Cardiac muscle cell (in vitro differentiated cells and primary cell): Measurements from ENCODE around the gene POU6F2. TPM values are rescaled to one million over a fixed set of nuclear protein-coding genes. Genes with fewer than 3 reads are reported as not detected.

Experiments used
- DNase-seq, 2 donors: peaks; one replicate each; pipeline versions ENCODE4 v3.0.0 to v3.0.0-alpha.2; 2010 to 2017; ENCODE audit warnings: low read depth in 1 of 2, low spot score in 1 of 2
- H3K27ac ChIP-seq: fragments of 200-600 bp; sonication (generic); 2 replicates; pipeline ENCODE4 v1.5.1; 2016
- H3K27me3 ChIP-seq: fragments of 200-600 bp; sonication (generic); 2 replicates; pipeline ENCODE4 v1.6.0; 2016; ENCODE audit warnings: control low read depth
- H3K36me3 ChIP-seq: fragments of 200-600 bp; sonication (generic); 2 replicates; pipeline ENCODE4 v1.5.1; 2016; ENCODE audit warnings: control low read depth
- H3K4me1 ChIP-seq: fragments of 200-600 bp; sonication (generic); 2 replicates; pipeline ENCODE4 v1.8.1; 2017; ENCODE audit warnings: low read depth, mild to moderate bottlenecking, mixed run types
- H3K4me3 ChIP-seq: fragments of 200-600 bp; sonication (generic); 2 replicates; pipeline ENCODE4 v1.5.1; 2016; ENCODE audit warnings: mild to moderate bottlenecking
- H3K9me3 ChIP-seq: fragments of 200-600 bp; sonication (generic); 2 replicates; pipeline ENCODE4 v1.5.1; 2017; ENCODE audit warnings: low read depth, mild to moderate bottlenecking, control low read depth
- CTCF ChIP-seq: IDR thresholded peaks from 2 replicates; pipeline ENCODE4 v1.5.1; 2012; ENCODE audit warnings: low read depth, mild to moderate bottlenecking, low read length
- polyA plus RNA-seq: library from polyadenylated mRNA; unstranded; fragments of >200 nt; fragmentation: Nextera tagmentation; extraction: Ambion mirVana; gene quantifications from 2 replicates; pipeline ENCODE4 v1.2.1, GENCODE V29; 2016
- total RNA-seq: library from RNA; depleted of rRNA; stranded (reverse); fragments of >200 nt; gene quantifications from 2 replicates; pipeline ENCODE4 v1.2.3, GENCODE V29; 2016

The POU6F2 gene
- total and polyA plus RNA-seq, 2 experiments from 2014 or later = 1.7 to 3.6 TPM

- no peak for TF ChIP-seq CTCF
- Histone ChIP-seq H3K27ac (no peak overlapping the region), H3K4me3 (no peak overlapping the region), H3K27me3 (no peaks in the 10 kb centered on the region), H3K9me3 (no peaks in the 10 kb centered on the region), H3K4me1 (no peaks in the 10 kb centered on the region), H3K36me3 (no peaks in the 10 kb centered on the region)
- no peak for DNase-seq
These were observed 233.9 kb downstream of the POU6F2 start for GRCh38 chr7:39211581-39211980.

GRCh38 chr7:39212876-39213275 is 235.2 kb downstream of the POU6F2 start:
- Histone ChIP-seq H3K4me3 (no peak overlapping the region), H3K27ac (no peak overlapping the region), H3K27me3 (no peaks in the 10 kb centered on the region), H3K9me3 (no peaks in the 10 kb centered on the region), H3K4me1 (no peaks in the 10 kb centered on the region), H3K36me3 (no peaks in the 10 kb centered on the region)
- TF ChIP-seq CTCF = no peak
- DNase-seq = no peak

DNA sequence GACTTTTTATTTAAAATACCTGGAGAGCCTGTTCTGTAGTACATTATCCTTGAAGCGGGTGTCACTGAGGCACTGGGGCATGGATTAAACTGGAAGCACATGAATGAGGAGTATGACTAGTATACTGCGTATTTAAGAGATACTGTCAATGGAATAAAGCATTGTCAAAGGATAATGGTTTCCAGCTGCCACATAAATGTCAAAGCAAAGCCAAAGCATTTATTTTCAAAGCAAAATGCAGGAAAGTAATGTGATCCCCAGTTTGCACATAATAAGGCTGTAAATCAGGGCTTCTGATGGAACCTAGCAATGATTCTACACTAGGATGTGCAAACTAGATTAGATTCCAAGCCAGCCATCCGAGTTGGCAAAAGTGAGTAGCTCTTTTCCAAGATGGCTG is 240.1 kb downstream of the POU6F2 start:
- H3K27me3 ChIP-seq = no peaks in the 10 kb centered on the region
- H3K36me3 ChIP-seq = no peaks in the 10 kb centered on the region
- TF ChIP-seq CTCF = no peak
- no peak overlapping the region for H3K27ac ChIP-seq
- no peak overlapping the region for H3K4me3 ChIP-seq
- no peaks in the 10 kb centered on the region for H3K4me1 ChIP-seq
- no peak for DNase-seq
- no peaks in the 10 kb centered on the region for H3K9me3 ChIP-seq

DNA sequence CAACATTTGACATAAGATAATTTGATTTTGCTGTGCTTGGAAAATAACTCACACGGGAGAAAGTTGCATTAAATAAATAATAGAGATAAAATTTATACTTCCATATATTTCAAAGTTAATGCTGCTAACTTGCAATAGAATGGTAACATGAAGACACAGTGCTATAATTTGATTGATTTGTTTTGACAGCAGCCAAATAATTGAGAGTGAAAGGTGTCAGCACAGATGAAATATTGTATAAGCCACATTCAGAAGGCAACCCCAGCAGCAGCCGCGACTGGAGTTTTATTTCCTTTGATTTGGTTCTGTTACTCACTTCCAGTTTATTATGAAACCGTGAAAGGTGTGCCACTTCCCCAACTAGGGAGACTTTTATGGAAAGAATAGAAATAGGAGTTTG is 242.2 kb downstream of the POU6F2 start:
- H3K4me3 ChIP-seq = no peak overlapping the region

GRCh38 chr7:39221901-39222300 is 244.2 kb downstream of the POU6F2 start:
- H3K4me1 ChIP-seq = peaks cover 20% of the 10 kb centered on the region
- no peaks in the 10 kb centered on the region for H3K36me3 ChIP-seq
- no peaks in the 10 kb centered on the region for H3K27me3 ChIP-seq
- DNase-seq = no peak
- no peak overlapping the region for H3K27ac ChIP-seq
- H3K9me3 ChIP-seq = no peaks in the 10 kb centered on the region
- no peak for TF ChIP-seq CTCF
- H3K4me3 ChIP-seq = no peak overlapping the region

More for the DNA sequence above, 242.2 kb downstream of the POU6F2 start:
- Histone ChIP-seq H3K4me1 (peaks cover 19% of the 10 kb centered on the region), H3K27me3 (no peaks in the 10 kb centered on the region), H3K27ac (no peak overlapping the region), H3K36me3 (no peaks in the 10 kb centered on the region), H3K9me3 (no peaks in the 10 kb centered on the region)
- TF ChIP-seq CTCF = no peak
- DNase-seq = no peak

- no peak for TF ChIP-seq CTCF
- DNase-seq = no peak
These were observed 251.2 kb downstream of the POU6F2 start for GRCh38 chr7:39228946-39229345.

More at GRCh38 chr7:39228946-39229345, 251.2 kb downstream of the POU6F2 start:
- Histone ChIP-seq H3K4me1 (peaks cover 10% of the 10 kb centered on the region), H3K27ac (no peak overlapping the region), H3K4me3 (no peak overlapping the region), H3K9me3 (no peaks in the 10 kb centered on the region), H3K36me3 (no peaks in the 10 kb centered on the region), H3K27me3 (no peaks in the 10 kb centered on the region)
